BJ (cell line): Measurements from ENCODE around the gene DGKB. TPM values are rescaled to one million over a fixed set of nuclear protein-coding genes. Genes with fewer than 3 reads are reported as not detected.

Source experiments
- CTCF ChIA-PET: fragments of 350-600 bp; formaldehyde crosslinking; extraction: SDS; loops from one replicate; lab custom pipeline; 2021; ENCODE audit warnings: antibody characterized with exemption, inconsistent platforms; lab: Yijun Ruan, JAX
- POLR2A ChIA-PET: fragments of 300-600 bp; sonication (Branson Sonifier 250); formaldehyde crosslinking; extraction: SDS; loops from one replicate; lab custom pipeline; 2021; ENCODE audit warnings: antibody characterized with exemption; lab: Charles Lee
- DNase-seq: peaks from one replicate; pipeline ENCODE4 v3.0.0-alpha.2; 2011; ENCODE audit warnings: low read depth
- H3K27me3 ChIP-seq: 2 replicates; pipeline ENCODE4 v1.6.0; 2011; ENCODE audit warnings: low read length; ENCODE audit not compliant: control insufficient read depth, insufficient read depth
- H3K36me3 ChIP-seq: 2 replicates; pipeline ENCODE4 v1.5.1; 2011; ENCODE audit warnings: low read length; ENCODE audit not compliant: control insufficient read depth, insufficient read depth
- H3K4me3 ChIP-seq: 2 replicates; pipeline ENCODE4 v1.5.1; 2011; ENCODE audit warnings: low read depth, mild to moderate bottlenecking, control low read depth, low read length
- polyA plus RNA-seq: library from polyadenylated mRNA; depleted of rRNA; stranded (reverse); fragments of >200 nt; gene quantifications from 2 replicates; pipeline ENCODE4 v1.2.3, GENCODE V29; 2011
- TF ChIP-seq, protein P1 (sequence below): IDR thresholded peaks from 2 replicates; pipeline ENCODE4 v1.5.1; 2011; ENCODE audit warnings: low read depth, mild to moderate bottlenecking, control low read depth, inconsistent platforms, low read length, moderate library complexity; ENCODE audit not compliant: insufficient read depth

DGKB gene
- polyA plus RNA-seq, 1 experiment, result 0.09 TPM

DNA sequence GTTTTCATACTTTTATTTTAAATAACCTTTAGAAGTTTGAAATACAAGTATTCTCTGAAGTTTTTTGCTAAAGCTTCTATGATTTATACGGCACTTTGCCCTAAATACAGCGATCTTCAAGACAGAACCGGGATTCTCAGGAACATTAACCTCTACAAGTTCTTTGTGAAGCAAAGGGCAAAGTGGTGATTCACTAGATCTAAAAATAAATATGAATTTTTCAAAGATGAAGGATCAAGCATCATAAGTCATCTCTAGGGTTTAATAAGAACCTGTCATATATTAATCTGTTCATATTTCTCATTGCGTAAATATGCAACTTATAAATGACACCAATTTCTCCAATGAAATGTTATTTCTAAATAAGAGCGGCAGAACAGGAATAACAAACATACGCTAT, 30.7 kb downstream of the DGKB start:
- no peak for DNase-seq
- Histone ChIP-seq H3K4me3 (no peak overlapping the region), H3K27me3 (no peaks in the 10 kb centered on the region), H3K36me3 (no peaks in the 10 kb centered on the region)
- CTCF ChIA-PET, result no interaction called here
- POLR2A ChIA-PET, result no interaction called here
- TF ChIP-seq, protein P1, sequence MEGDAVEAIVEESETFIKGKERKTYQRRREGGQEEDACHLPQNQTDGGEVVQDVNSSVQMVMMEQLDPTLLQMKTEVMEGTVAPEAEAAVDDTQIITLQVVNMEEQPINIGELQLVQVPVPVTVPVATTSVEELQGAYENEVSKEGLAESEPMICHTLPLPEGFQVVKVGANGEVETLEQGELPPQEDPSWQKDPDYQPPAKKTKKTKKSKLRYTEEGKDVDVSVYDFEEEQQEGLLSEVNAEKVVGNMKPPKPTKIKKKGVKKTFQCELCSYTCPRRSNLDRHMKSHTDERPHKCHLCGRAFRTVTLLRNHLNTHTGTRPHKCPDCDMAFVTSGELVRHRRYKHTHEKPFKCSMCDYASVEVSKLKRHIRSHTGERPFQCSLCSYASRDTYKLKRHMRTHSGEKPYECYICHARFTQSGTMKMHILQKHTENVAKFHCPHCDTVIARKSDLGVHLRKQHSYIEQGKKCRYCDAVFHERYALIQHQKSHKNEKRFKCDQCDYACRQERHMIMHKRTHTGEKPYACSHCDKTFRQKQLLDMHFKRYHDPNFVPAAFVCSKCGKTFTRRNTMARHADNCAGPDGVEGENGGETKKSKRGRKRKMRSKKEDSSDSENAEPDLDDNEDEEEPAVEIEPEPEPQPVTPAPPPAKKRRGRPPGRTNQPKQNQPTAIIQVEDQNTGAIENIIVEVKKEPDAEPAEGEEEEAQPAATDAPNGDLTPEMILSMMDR, result no peak

DNA sequence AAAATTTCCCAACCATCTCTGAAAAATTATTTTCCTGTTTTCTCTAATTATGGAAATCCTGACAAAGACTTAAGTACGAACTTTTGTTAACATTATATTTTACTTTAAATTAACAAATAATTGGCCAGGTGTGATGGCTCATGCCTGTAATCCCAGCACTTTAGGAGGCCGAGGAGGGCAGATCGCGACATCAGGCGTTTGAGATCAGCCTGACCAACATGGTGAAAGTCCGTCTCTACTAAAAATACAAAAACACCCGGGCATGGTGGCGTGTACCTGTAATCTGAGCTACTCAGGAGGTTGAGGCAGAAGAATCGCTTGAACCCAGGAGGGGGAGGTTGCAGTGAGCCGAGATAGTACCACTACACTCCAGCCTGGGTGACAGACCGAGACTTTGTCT, 32.2 kb downstream of the DGKB start:
- TF ChIP-seq, protein P1, result no peak
- no peaks in the 10 kb centered on the region for H3K36me3 ChIP-seq
- no peak overlapping the region for H3K4me3 ChIP-seq
- DNase-seq, result no peak
- CTCF ChIA-PET, result no interaction called here
- H3K27me3 ChIP-seq, result no peaks in the 10 kb centered on the region
- POLR2A ChIA-PET, result no interaction called here

- Histone ChIP-seq H3K4me3 (no peak overlapping the region), H3K27me3 (no peaks in the 10 kb centered on the region), H3K36me3 (no peaks in the 10 kb centered on the region)
- CTCF ChIA-PET, result no interaction called here
- no peak for DNase-seq
- POLR2A ChIA-PET, result no interaction called here
- TF ChIP-seq, protein P1, result no peak
Measured at GRCh38 chr7:14868937-14869336, 33.6 kb downstream of the DGKB start.

DNA sequence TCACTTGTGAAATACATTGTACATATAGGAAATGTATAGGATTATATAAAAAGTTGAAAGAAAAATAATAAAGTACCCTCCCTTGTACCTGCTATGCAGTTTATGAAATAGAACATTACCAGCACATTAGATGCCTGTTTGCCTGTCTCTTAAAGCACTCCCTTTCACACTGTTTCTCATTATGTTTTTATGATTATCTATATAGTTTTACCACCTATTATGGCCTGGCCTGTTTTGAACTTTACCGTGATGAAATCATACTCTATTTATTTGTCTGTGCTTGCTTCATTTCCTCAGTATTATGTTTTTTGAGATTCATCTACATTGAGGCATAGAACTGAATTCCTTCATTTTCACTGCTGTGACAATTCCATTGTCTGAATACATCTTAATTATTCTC, 41.1 kb downstream of the DGKB start:
- TF ChIP-seq, protein P1, result no peak
- ChIA-PET CTCF (no interaction called here), POLR2A (no interaction called here)
- no peak for DNase-seq
- Histone ChIP-seq H3K27me3 (no peaks in the 10 kb centered on the region), H3K4me3 (no peak overlapping the region), H3K36me3 (no peaks in the 10 kb centered on the region)

- TF ChIP-seq, protein P1, result no peak
- ChIA-PET POLR2A (no interaction called here), CTCF (no interaction called here)
- H3K27me3 ChIP-seq, result no peaks in the 10 kb centered on the region
- no peaks in the 10 kb centered on the region for H3K36me3 ChIP-seq
- H3K4me3 ChIP-seq, result no peak overlapping the region
- no peak for DNase-seq
Measured at GRCh38 chr7:14859267-14859666, 43.3 kb downstream of the DGKB start.
